Ovary (tissue), 9 donors: ENCODE measurements around the gene CHN2. TPM values are rescaled to one million over a fixed set of nuclear protein-coding genes. Genes with fewer than 3 reads are reported as not detected.

Experiments used
- DNase-seq, 5 donors: peaks; one replicate each; pipeline ENCODE4 v3.0.0-alpha.2; 2019 to 2020
- H3K27ac ChIP-seq, 2 donors: fragments of 200-600 bp; one replicate each; pipeline versions ENCODE4 v1.5.1 to v1.8.0; 2019 to 2022
- H3K27me3 ChIP-seq: fragments of 200-600 bp; one replicate; pipeline ENCODE4 v1.8.0; 2022
- H3K36me3 ChIP-seq: fragments of 200-600 bp; sonication (generic); one replicate; pipeline ENCODE4 v1.5.1; 2019
- H3K4me1 ChIP-seq: one replicate; pipeline ENCODE4 v1.8.1; 2013; ENCODE audit warnings: mild to moderate bottlenecking, moderate library complexity; ENCODE audit not compliant: insufficient read depth
- H3K4me3 ChIP-seq: fragments of 200-600 bp; sonication (generic); one replicate; pipeline ENCODE4 v1.5.1; 2017
- H3K9me3 ChIP-seq, 2 donors: fragments of 200-600 bp in 1 of 2; sonication (generic) in 1 of 2; one replicate each; pipeline versions ENCODE4 v1.5.1 to v1.8.1; 2013 to 2019; ENCODE audit warnings: mild to moderate bottlenecking in 1 of 2, moderate library complexity in 1 of 2
- CTCF ChIP-seq, 3 donors: fragments of 450-650 bp in 2 of 3; fragments of 200-600 bp in 1 of 3; IDR thresholded peaks; one replicate each; pipeline versions ENCODE4 v1.5.1 to v1.8.0; 2016 to 2022; ENCODE audit warnings: antibody characterized with exemption in 3 of 3, mild to moderate bottlenecking in 1 of 3
- EP300 ChIP-seq: sonication (generic); formaldehyde crosslinking; IDR thresholded peaks from one replicate; pipeline ENCODE4 v1.6.1; 2017; ENCODE audit warnings: antibody characterized with exemption
- POLR2A ChIP-seq: fragments of 450-650 bp; IDR thresholded peaks from one replicate; pipeline ENCODE4 v1.6.1; 2017; ENCODE audit warnings: antibody characterized with exemption, mild to moderate bottlenecking, moderate library complexity
- WGBS, 3 donors: extraction: QIAGEN DNeasy Blood & Tissue Kit in 1 of 3; methylation state at CpG; one replicate each; pipeline versions ENCODE4 v1.1.5 to v1.1.7; 2013 to 2017; 5-methylcytosine and 5-hydroxymethylcytosine counted together
- intact Hi-C, 4 donors: fragments of 100-400 bp; cut with DNase I; formaldehyde crosslinking; loops; one replicate each; pipeline versions ENCODE4 v1.11.0 to v1.15.1; 2022 to 2023
- polyA plus RNA-seq, 2 donors: library from polyadenylated mRNA; stranded (reverse); fragments of 200-250 nt in 1 of 2; fragments of 350-450 nt in 1 of 2; fragmentation: Illumina TruSeq in 1 of 2; extraction: RNeasy Lipid Tissue Mini Kit (QIAGEN cat#74804) in 1 of 2; gene quantifications; one replicate each; pipeline ENCODE4 v1.2.3, GENCODE V29; 2013 to 2014
- total RNA-seq, 7 donors: library from RNA; depleted of rRNA in 2 of 7; stranded (reverse); fragments of >200 nt in 2 of 7; fragmentation: NEBNext Ultra II Directional in 3 of 7; extraction: Animal tissue kit (Norgen Biotek cat#: 25700) in 3 of 7; gene quantifications; one replicate each; pipeline versions ENCODE4 v1.1.0 to v1.2.4, GENCODE V29; 2016 to 2023
- donor health status: DM: no; HTN: no; CAD: no; lungs with moderate emphysema.
- donor health status: DM: no; HTN: no; CAD: no.
- donor health status: Bipolar disorder and iron deficiency.
- donor health status: DM: yes; HTN: yes; CAD: no.
- donor health status: DM: no; HTN: no; CAD: no.
- donor health status: DM: yes; HTN: yes; CAD: no.

The CHN2 gene
- total and polyA plus RNA-seq, 9 donors: 17.9 to 32.6 (median 22.3) TPM

- Histone ChIP-seq H3K27ac (no peak overlapping the region), H3K4me1 (peaks cover 9% of the 10 kb centered on the region), H3K27me3 (no peaks in the 10 kb centered on the region), H3K9me3 (no peaks in the 10 kb centered on the region), H3K36me3 (no peaks in the 10 kb centered on the region), H3K4me3 (no peak overlapping the region)
- 96 to 100% (median 97%) methylated on average over 3 of the region's 3 CpGs for WGBS, 3 donors
- no peak for DNase-seq
- intact Hi-C loops: no loop called here
- TF ChIP-seq POLR2A: no peak
- no peak for TF ChIP-seq EP300
- no peak for TF ChIP-seq CTCF (IDR thresholded peaks at IDR 0.05)
These were observed 269.1 kb downstream of the CHN2 start for GRCh38 chr7:29463504-29464158.

- TF ChIP-seq EP300: no peak
- TF ChIP-seq CTCF (IDR thresholded peaks at IDR 0.05): no peak
- TF ChIP-seq POLR2A: no peak
- no peak overlapping the region for H3K4me3 ChIP-seq
- 62 to 72% (median 65%) methylated on average over 3 of the region's 3 CpGs for WGBS, 3 donors
- no peaks in the 10 kb centered on the region for H3K36me3 ChIP-seq
- no peaks in the 10 kb centered on the region for H3K9me3 ChIP-seq
- no peak overlapping the region for H3K27ac ChIP-seq
- H3K4me1 ChIP-seq: peaks cover 11% of the 10 kb centered on the region
- no peak for DNase-seq
- intact Hi-C loops: no loop called here
- no peaks in the 10 kb centered on the region for H3K27me3 ChIP-seq
These were observed 270.2 kb downstream of the CHN2 start for GRCh38 chr7:29464753-29465152.

GRCh38 chr7:29467193-29467926, 272.8 kb downstream of the CHN2 start:
- no peak for DNase-seq
- H3K9me3 ChIP-seq: no peaks in the 10 kb centered on the region
- peaks cover 18% of the 10 kb centered on the region for H3K4me1 ChIP-seq
- H3K27ac ChIP-seq: no peak overlapping the region
- no peak overlapping the region for H3K4me3 ChIP-seq
- WGBS, 3 donors: 48 to 69% (median 66%) methylated on average over 5 of the region's 5 CpGs
- TF ChIP-seq POLR2A (no peak), EP300 (no peak), CTCF (IDR thresholded peaks at IDR 0.05) (no peak)
- no peaks in the 10 kb centered on the region for H3K27me3 ChIP-seq
- no peaks in the 10 kb centered on the region for H3K36me3 ChIP-seq
- intact Hi-C loops: no loop called here

GRCh38 chr7:29468196-29468595, 273.6 kb downstream of the CHN2 start:
- peaks cover 18% of the 10 kb centered on the region for H3K4me1 ChIP-seq
- H3K9me3 ChIP-seq: no peaks in the 10 kb centered on the region
- intact Hi-C loops: no loop called here
- no peaks in the 10 kb centered on the region for H3K27me3 ChIP-seq
- WGBS, 3 donors: 76 to 89% (median 81%) methylated on average over 2 of the region's 2 CpGs
- no peak for DNase-seq
- no peaks in the 10 kb centered on the region for H3K36me3 ChIP-seq
- H3K4me3 ChIP-seq: no peak overlapping the region
- H3K27ac ChIP-seq: no peak overlapping the region
- no peak for TF ChIP-seq EP300

- H3K27me3 ChIP-seq: no peaks in the 10 kb centered on the region
- no peak overlapping the region for H3K27ac ChIP-seq
- H3K36me3 ChIP-seq: no peaks in the 10 kb centered on the region
- H3K9me3 ChIP-seq: no peaks in the 10 kb centered on the region
- peaks cover 18% of the 10 kb centered on the region for H3K4me1 ChIP-seq
- intact Hi-C loops: no loop called here
- DNase-seq: no peak
- H3K4me3 ChIP-seq: no peak overlapping the region
- WGBS, 3 donors: 87 to 97% (median 88%) methylated on average over 3 of the region's 3 CpGs
- no peak for TF ChIP-seq CTCF (IDR thresholded peaks at IDR 0.05)
- no peak for TF ChIP-seq POLR2A
- no peak for TF ChIP-seq EP300
These were observed 274.7 kb downstream of the CHN2 start for GRCh38 chr7:29469281-29469680.
